Astrocyte (in vitro differentiated cells and primary cell): Measurements from ENCODE around the gene KCNQ4. TPM values are rescaled to one million over a fixed set of nuclear protein-coding genes. Genes with fewer than 3 reads are reported as not detected.

ENCODE experiments used
- DNase-seq: peaks from one replicate; pipeline ENCODE4 v3.0.0-alpha.2; 2010; ENCODE audit warnings: low read depth
- FAIRE-seq: peaks from 2 replicates; lab custom pipeline; 2011; peaks lifted over from hg19 to GRCh38; lab: Jason Lieb, UNC
- H2AFZ ChIP-seq: 2 replicates; pipeline ENCODE4 v1.6.0; 2012; ENCODE audit warnings: low read depth, low read length, inconsistent platforms
- H3K27ac ChIP-seq: 2 replicates; pipeline ENCODE4 v1.5.1; 2011; ENCODE audit warnings: low read depth, low read length, inconsistent platforms
- H3K27me3 ChIP-seq: 2 replicates; pipeline ENCODE4 v1.6.0; 2011; ENCODE audit warnings: low read length, inconsistent platforms; ENCODE audit not compliant: insufficient read depth
- H3K36me3 ChIP-seq: 2 replicates; pipeline ENCODE4 v1.5.1; 2011; ENCODE audit warnings: low read length, inconsistent platforms; ENCODE audit not compliant: insufficient read depth
- H3K4me1 ChIP-seq: 2 replicates; pipeline ENCODE4 v1.5.1; 2011; ENCODE audit warnings: low read length, inconsistent platforms; ENCODE audit not compliant: insufficient read depth
- H3K4me2 ChIP-seq: 2 replicates; pipeline ENCODE4 v1.6.0; 2012; ENCODE audit warnings: low read length, inconsistent platforms
- H3K4me3 ChIP-seq: 2 replicates; pipeline ENCODE4 v1.5.1; 2011; ENCODE audit warnings: low read depth, mild to moderate bottlenecking, low read length, inconsistent platforms; ENCODE audit not compliant: insufficient read depth
- H3K79me2 ChIP-seq: 2 replicates; pipeline ENCODE4 v1.6.0; 2012; ENCODE audit warnings: mild to moderate bottlenecking, low read length, inconsistent platforms; ENCODE audit not compliant: insufficient read depth
- H3K9ac ChIP-seq: 2 replicates; pipeline ENCODE4 v1.6.0; 2012; ENCODE audit warnings: mild to moderate bottlenecking, low read length, inconsistent platforms
- H3K9me3 ChIP-seq: 2 replicates; pipeline ENCODE4 v1.5.1; 2012; ENCODE audit warnings: low read depth, mild to moderate bottlenecking, low read length, inconsistent platforms; ENCODE audit not compliant: insufficient read depth
- H4K20me1 ChIP-seq: 2 replicates; pipeline ENCODE4 v1.6.0; 2012; ENCODE audit warnings: low read length, inconsistent platforms; ENCODE audit not compliant: insufficient read depth
- H3K27ac Mint-ChIP-seq: one replicate; pipeline ENCODE4 v1.8.0; 2021; ENCODE audit warnings: mild to moderate bottlenecking, mixed read lengths; ENCODE audit not compliant: unreplicated experiment
- H3K27me3 Mint-ChIP-seq: one replicate; pipeline ENCODE4 v1.8.0; 2021; ENCODE audit warnings: low read depth, mixed read lengths; ENCODE audit not compliant: unreplicated experiment
- H3K36me3 Mint-ChIP-seq: one replicate; pipeline ENCODE4 v1.8.0; 2021; ENCODE audit warnings: low read depth, mixed read lengths; ENCODE audit not compliant: unreplicated experiment
- H3K4me1 Mint-ChIP-seq: one replicate; pipeline ENCODE4 v1.8.0; 2021; ENCODE audit warnings: low read depth, mixed read lengths; ENCODE audit not compliant: unreplicated experiment
- H3K4me3 Mint-ChIP-seq: one replicate; pipeline ENCODE4 v1.8.0; 2021; ENCODE audit warnings: mild to moderate bottlenecking, moderate library complexity, mixed read lengths; ENCODE audit not compliant: unreplicated experiment
- H3K9me3 Mint-ChIP-seq: one replicate; pipeline ENCODE4 v1.8.0; 2021; ENCODE audit warnings: mild to moderate bottlenecking, mixed read lengths; ENCODE audit not compliant: unreplicated experiment
- EZH2 ChIP-seq: IDR thresholded peaks from 2 replicates; pipeline ENCODE4 v1.6.1; 2012; ENCODE audit warnings: mild to moderate bottlenecking, low read length, inconsistent platforms; ENCODE audit not compliant: insufficient read depth
- total RNA-seq: library from RNA; stranded (reverse); gene quantifications from 2 replicates; pipeline ENCODE4 v1.2.1, GENCODE V29; 2021
- TF ChIP-seq, protein P1 (sequence below): IDR thresholded peaks from 2 replicates; pipeline ENCODE4 v1.5.1; 2011; ENCODE audit warnings: low read depth, mild to moderate bottlenecking, inconsistent platforms, low read length, moderate library complexity; ENCODE audit not compliant: insufficient read depth

The KCNQ4 gene
- total RNA-seq, 1 donor from 2014 or later = 0.89 TPM

DNA sequence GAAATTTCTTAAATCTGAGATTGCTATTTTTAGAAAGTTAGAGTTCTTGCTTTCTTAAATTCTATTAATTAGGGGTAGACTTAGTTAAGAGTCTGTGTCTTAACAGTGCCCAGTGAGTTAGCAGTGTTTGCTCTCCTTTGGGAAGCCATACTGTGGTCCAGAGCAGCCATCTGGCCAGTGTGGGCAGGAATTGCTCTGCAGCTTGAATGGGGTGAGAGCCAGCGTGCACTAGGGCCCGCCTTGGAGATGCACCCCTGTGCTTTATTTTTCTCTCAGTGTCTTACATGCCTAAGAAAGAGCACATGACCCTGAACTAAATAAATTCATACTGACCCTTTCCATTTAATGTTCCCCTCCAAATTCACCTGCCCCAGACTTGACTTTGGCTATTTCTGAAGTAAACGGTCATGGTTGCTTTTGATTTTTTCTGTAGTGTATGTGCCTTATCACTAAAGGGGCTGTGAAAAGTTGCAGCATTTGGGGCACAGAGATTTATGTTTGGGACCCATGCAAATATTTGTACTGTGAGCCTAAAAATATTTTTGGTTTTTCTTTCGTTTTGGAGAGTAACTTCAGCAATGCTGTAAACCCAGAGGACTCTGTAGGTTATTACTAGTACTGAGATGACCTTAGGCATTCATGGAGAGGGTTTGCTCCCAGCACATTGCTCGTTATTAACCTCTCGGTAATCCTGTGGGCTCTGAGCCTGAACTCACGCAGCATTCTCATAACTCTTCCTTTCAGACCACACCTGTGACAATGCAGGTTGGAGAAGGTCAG is 21.3 kb upstream of the KCNQ4 start:
- no peak overlapping the region for H3K4me3 ChIP-seq
- H3K4me2 ChIP-seq = no peak overlapping the region
- H3K9me3 ChIP-seq = no peaks in the 10 kb centered on the region
- H3K4me1 Mint-ChIP-seq = peaks cover 11% of the 10 kb centered on the region
- H3K27me3 ChIP-seq = no peaks in the 10 kb centered on the region
- peaks cover 33% of the 10 kb centered on the region for H4K20me1 ChIP-seq
- H3K36me3 ChIP-seq = peaks cover 41% of the 10 kb centered on the region
- DNase-seq (no peak), FAIRE-seq (no peak)
- H3K36me3 Mint-ChIP-seq = peaks cover 31% of the 10 kb centered on the region
- no peak overlapping the region for H3K9ac ChIP-seq
- H3K27me3 Mint-ChIP-seq = no peaks in the 10 kb centered on the region
- no peaks in the 10 kb centered on the region for H3K79me2 ChIP-seq
- no peak overlapping the region for H3K27ac ChIP-seq
- no peak for TF ChIP-seq EZH2
- TF ChIP-seq, protein P1, sequence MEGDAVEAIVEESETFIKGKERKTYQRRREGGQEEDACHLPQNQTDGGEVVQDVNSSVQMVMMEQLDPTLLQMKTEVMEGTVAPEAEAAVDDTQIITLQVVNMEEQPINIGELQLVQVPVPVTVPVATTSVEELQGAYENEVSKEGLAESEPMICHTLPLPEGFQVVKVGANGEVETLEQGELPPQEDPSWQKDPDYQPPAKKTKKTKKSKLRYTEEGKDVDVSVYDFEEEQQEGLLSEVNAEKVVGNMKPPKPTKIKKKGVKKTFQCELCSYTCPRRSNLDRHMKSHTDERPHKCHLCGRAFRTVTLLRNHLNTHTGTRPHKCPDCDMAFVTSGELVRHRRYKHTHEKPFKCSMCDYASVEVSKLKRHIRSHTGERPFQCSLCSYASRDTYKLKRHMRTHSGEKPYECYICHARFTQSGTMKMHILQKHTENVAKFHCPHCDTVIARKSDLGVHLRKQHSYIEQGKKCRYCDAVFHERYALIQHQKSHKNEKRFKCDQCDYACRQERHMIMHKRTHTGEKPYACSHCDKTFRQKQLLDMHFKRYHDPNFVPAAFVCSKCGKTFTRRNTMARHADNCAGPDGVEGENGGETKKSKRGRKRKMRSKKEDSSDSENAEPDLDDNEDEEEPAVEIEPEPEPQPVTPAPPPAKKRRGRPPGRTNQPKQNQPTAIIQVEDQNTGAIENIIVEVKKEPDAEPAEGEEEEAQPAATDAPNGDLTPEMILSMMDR = no peak
- H3K27ac Mint-ChIP-seq = no peak overlapping the region
- no peak overlapping the region for H3K4me3 Mint-ChIP-seq
- no peaks in the 10 kb centered on the region for H3K9me3 Mint-ChIP-seq
- no peaks in the 10 kb centered on the region for H3K4me1 ChIP-seq
- H2AFZ ChIP-seq = no peak overlapping the region

DNA sequence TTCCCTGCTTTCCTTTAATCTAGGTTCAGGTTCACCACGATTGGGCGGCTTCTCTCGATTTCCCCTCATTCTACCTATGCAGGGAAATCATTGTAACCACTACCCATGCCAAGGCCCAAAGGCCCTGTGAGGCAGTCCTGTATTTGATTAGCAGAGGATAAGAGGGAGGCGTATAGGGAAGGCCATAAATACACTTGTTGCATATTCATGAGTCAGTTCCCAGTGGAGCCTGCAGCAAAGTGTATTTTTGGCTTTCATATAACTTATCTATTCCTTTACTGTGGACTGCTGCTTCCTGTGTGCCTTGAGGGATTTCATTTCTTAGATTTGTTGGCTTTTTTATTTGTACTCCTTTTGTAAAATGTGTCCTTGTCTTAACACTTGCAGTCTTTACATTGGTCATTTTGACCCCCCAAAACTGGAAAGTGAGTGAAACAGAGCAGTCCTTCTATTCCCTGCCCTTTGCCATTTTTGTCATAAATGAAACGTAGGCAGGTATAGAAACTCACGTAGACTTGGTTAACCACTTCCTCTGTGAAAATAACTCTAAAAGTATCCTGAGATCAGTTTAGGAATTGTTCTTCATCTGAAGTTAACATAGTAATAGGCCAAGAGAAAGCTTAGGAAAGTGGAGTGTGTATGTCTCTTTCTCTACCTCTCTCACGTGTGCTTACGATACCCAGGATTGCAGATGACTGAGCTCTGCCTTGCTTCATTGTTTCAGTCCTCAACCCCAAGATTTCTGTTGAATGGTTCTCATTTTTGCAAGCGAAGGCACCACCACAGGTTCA is 19.6 kb upstream of the KCNQ4 start:
- H3K36me3 Mint-ChIP-seq = peaks cover 37% of the 10 kb centered on the region
- H3K27me3 Mint-ChIP-seq = no peaks in the 10 kb centered on the region
- Histone ChIP-seq H3K9ac (no peak overlapping the region), H4K20me1 (peaks cover 26% of the 10 kb centered on the region), H3K4me3 (no peak overlapping the region), H3K4me2 (no peak overlapping the region), H3K4me1 (no peaks in the 10 kb centered on the region), H3K27ac (no peak overlapping the region), H3K9me3 (no peaks in the 10 kb centered on the region), H3K36me3 (peaks cover 38% of the 10 kb centered on the region), H3K27me3 (no peaks in the 10 kb centered on the region), H2AFZ (no peak overlapping the region), H3K79me2 (no peaks in the 10 kb centered on the region)
- peaks cover 11% of the 10 kb centered on the region for H3K4me1 Mint-ChIP-seq
- DNase-seq = no peak
- H3K9me3 Mint-ChIP-seq = no peaks in the 10 kb centered on the region
- no peak for FAIRE-seq
- TF ChIP-seq, protein P1 = no peak
- TF ChIP-seq EZH2 = no peak
- H3K27ac Mint-ChIP-seq = no peak overlapping the region
- no peak overlapping the region for H3K4me3 Mint-ChIP-seq
